OCI-LY3 (cell line): ENCODE measurements around the gene PNPLA4.

Experiments
- H2AFZ ChIP-seq: fragments of 200-600, 300-600 bp; shearing (Covaris generic); 2 replicates; pipeline ENCODE4 v1.6.0; 2014; ENCODE audit warnings: antibody characterized with exemption, low read depth, low read length
- H3K27ac ChIP-seq: fragments of 200-600, 300-600 bp; sonication (generic); 2 replicates; pipeline ENCODE4 v1.5.1; 2014; ENCODE audit warnings: mild to moderate bottlenecking, low read length, moderate library complexity, mixed read lengths
- H3K27me3 ChIP-seq: fragments of 200-600, 300-600 bp; sonication (generic); 2 replicates; pipeline ENCODE4 v1.6.1; 2014; ENCODE audit warnings: low read depth, low read length, mixed read lengths
- H3K36me3 ChIP-seq: fragments of 200-600, 300-600 bp; sonication (generic); replicated peaks from 2 replicates; pipeline ENCODE3; 2014; ENCODE audit warnings: low read depth, low read length, mixed read lengths
- H3K4me1 ChIP-seq: fragments of 300-600, 200-600 bp; sonication (generic); 2 replicates; pipeline ENCODE4 v1.6.1; 2014; ENCODE audit warnings: low read length, mixed read lengths
- H3K4me2 ChIP-seq: fragments of 200-600, 300-600 bp; sonication (generic); 2 replicates; pipeline ENCODE4 v1.6.1; 2014; ENCODE audit warnings: low read length, mixed read lengths
- H3K4me3 ChIP-seq: fragments of 300-600, 200-600 bp; sonication (generic); 2 replicates; pipeline ENCODE4 v1.5.1; 2014; ENCODE audit warnings: antibody characterized with exemption, mild to moderate bottlenecking, low read length, moderate library complexity
- H3K79me2 ChIP-seq: fragments of 300-600, 200-600 bp; shearing (Covaris generic); 2 replicates; pipeline ENCODE4 v1.6.1; 2014; ENCODE audit warnings: mild to moderate bottlenecking, low read length, mixed read lengths
- H3K9ac ChIP-seq: fragments of 300-600, 200-600 bp; shearing (Covaris generic); 2 replicates; pipeline ENCODE4 v1.6.0; 2014; ENCODE audit warnings: mild to moderate bottlenecking, low read length, moderate library complexity
- H3K9me3 ChIP-seq: fragments of 200-600, 300-600 bp; shearing (Covaris generic); 2 replicates; pipeline ENCODE4 v1.6.1; 2014; ENCODE audit warnings: low read length, mixed read lengths; ENCODE audit not compliant: insufficient read depth
- H4K20me1 ChIP-seq: fragments of 200-600, 300-600 bp; sonication (generic); 2 replicates; pipeline ENCODE4 v1.6.1; 2016; ENCODE audit warnings: low read length, mixed read lengths; ENCODE audit not compliant: insufficient read depth
- CTCF ChIP-seq: fragments of 200-600, 300-600 bp; sonication (generic); IDR thresholded peaks from 2 replicates; pipeline ENCODE4 v1.5.1; 2014; ENCODE audit warnings: antibody characterized with exemption, low read length, low read depth
- EZH2phosphoT487 ChIP-seq: fragments of 200-600 bp; shearing (Covaris generic); IDR thresholded peaks from 2 replicates; pipeline ENCODE4 v1.6.1; 2018; ENCODE audit warnings: antibody characterized with exemption, mixed run types, low read depth

PNPLA4 gene

GRCh38 chrX:7946960-7947359 is 19.7 kb upstream of the PNPLA4 start:
- Histone ChIP-seq H4K20me1 (no peaks in the 10 kb centered on the region), H3K9me3 (no peaks in the 10 kb centered on the region), H3K27ac (no peak overlapping the region), H2AFZ (no peak overlapping the region), H3K4me1 (peaks cover 17% of the 10 kb centered on the region), H3K4me3 (no peak overlapping the region), H3K9ac (no peak overlapping the region), H3K27me3 (no peaks in the 10 kb centered on the region), H3K4me2 (no peak overlapping the region), H3K36me3 (no peaks in the 10 kb centered on the region), H3K79me2 (no peaks in the 10 kb centered on the region)
- TF ChIP-seq EZH2phosphoT487 = no peak
- no peak for TF ChIP-seq CTCF

- no peak for TF ChIP-seq CTCF
- no peak for TF ChIP-seq EZH2phosphoT487
- H3K27me3 ChIP-seq = no peaks in the 10 kb centered on the region
- H3K4me2 ChIP-seq = no peak overlapping the region
- H3K9ac ChIP-seq = no peak overlapping the region
- H3K9me3 ChIP-seq = no peaks in the 10 kb centered on the region
- H3K4me1 ChIP-seq = 0 out of 2 replicates have a peak, but pooled peaks cover 4% of the 10 kb centered on the region
- H2AFZ ChIP-seq = no peak overlapping the region
- H3K36me3 ChIP-seq = no peaks in the 10 kb centered on the region
- no peaks in the 10 kb centered on the region for H3K79me2 ChIP-seq
- H3K27ac ChIP-seq = no peak overlapping the region
- H4K20me1 ChIP-seq = no peaks in the 10 kb centered on the region
- no peak overlapping the region for H3K4me3 ChIP-seq
Measured at GRCh38 chrX:7943600-7944245, 16.5 kb upstream of the PNPLA4 start.

GRCh38 chrX:7941390-7942042 is 14.3 kb upstream of the PNPLA4 start:
- H3K4me1 ChIP-seq = no peaks in the 10 kb centered on the region
- TF ChIP-seq CTCF = peak; percentile 42
- TF ChIP-seq EZH2phosphoT487 = no peak
- no peaks in the 10 kb centered on the region for H3K36me3 ChIP-seq
- H3K4me3 ChIP-seq = no peak overlapping the region
- no peak overlapping the region for H3K4me2 ChIP-seq
- no peaks in the 10 kb centered on the region for H4K20me1 ChIP-seq
- H3K9me3 ChIP-seq = no peaks in the 10 kb centered on the region
- no peak overlapping the region for H3K9ac ChIP-seq
- H3K79me2 ChIP-seq = no peaks in the 10 kb centered on the region
- no peak overlapping the region for H3K27ac ChIP-seq
- no peak overlapping the region for H2AFZ ChIP-seq
- H3K27me3 ChIP-seq = no peaks in the 10 kb centered on the region

- H3K4me1 ChIP-seq = no peaks in the 10 kb centered on the region
- H3K4me2 ChIP-seq = no peak overlapping the region
- no peak overlapping the region for H3K9ac ChIP-seq
- no peak overlapping the region for H3K4me3 ChIP-seq
- no peaks in the 10 kb centered on the region for H3K36me3 ChIP-seq
- H4K20me1 ChIP-seq = no peaks in the 10 kb centered on the region
- no peak overlapping the region for H3K27ac ChIP-seq
- TF ChIP-seq CTCF (no peak), EZH2phosphoT487 (no peak)
- no peaks in the 10 kb centered on the region for H3K79me2 ChIP-seq
- H3K27me3 ChIP-seq = no peaks in the 10 kb centered on the region
- H3K9me3 ChIP-seq = no peaks in the 10 kb centered on the region
- no peak overlapping the region for H2AFZ ChIP-seq
Measured at GRCh38 chrX:7934026-7934425, 6.8 kb upstream of the PNPLA4 start.
